Neural cell (in vitro differentiated cells): Measurements from ENCODE around the gene FAM193B.

Experiments used
- CTCF ChIP-seq: fragments of 450-650 bp; IDR thresholded peaks from 2 replicates; pipeline ENCODE4 v1.5.1; 2014; ENCODE audit warnings: antibody characterized with exemption, mild to moderate bottlenecking, moderate library complexity; ENCODE audit not compliant: poor library complexity, severe bottlenecking
- EP300 ChIP-seq: fragments of 450-650 bp; conservative IDR thresholded peaks from 2 replicates; pipeline ENCODE4 v1.6.1; 2014; ENCODE audit warnings: antibody characterized with exemption, mild to moderate bottlenecking, moderate library complexity; ENCODE audit not compliant: poor library complexity, severe bottlenecking
- EZH2 ChIP-seq: fragments of 200-600, 300-800 bp; shearing (Covaris generic), sonication (generic); IDR thresholded peaks from 2 replicates; pipeline ENCODE4 v1.6.1; 2014; ENCODE audit warnings: antibody characterized with exemption, low read length, borderline replicate concordance, mild to moderate bottlenecking; ENCODE audit not compliant: insufficient read depth, poor library complexity, severe bottlenecking
- MXI1 ChIP-seq: fragments of 450-650 bp; conservative IDR thresholded peaks from 2 replicates; pipeline ENCODE4 v1.6.1; 2014; ENCODE audit warnings: antibody characterized with exemption, mild to moderate bottlenecking; ENCODE audit not compliant: poor library complexity, severe bottlenecking
- RAD21 ChIP-seq: fragments of 450-650 bp; conservative IDR thresholded peaks from 2 replicates; pipeline ENCODE4 v1.6.1; 2014; ENCODE audit warnings: antibody characterized with exemption, mild to moderate bottlenecking, moderate library complexity
- REST ChIP-seq: IDR thresholded peaks from 2 replicates; pipeline ENCODE4 v1.6.1; 2012; ENCODE audit warnings: borderline replicate concordance
- TAF1 ChIP-seq: IDR thresholded peaks from 2 replicates; pipeline ENCODE4 v1.6.1; 2012; ENCODE audit warnings: low read depth

GRCh38 chr5:177529247-177530203 lies 24.8 kb downstream of the FAM193B start:
- TF ChIP-seq TAF1, result no peak
- TF ChIP-seq CTCF, result no peak
- TF ChIP-seq EP300, result no peak
- TF ChIP-seq MXI1, result no peak
- no peak for TF ChIP-seq RAD21
- no peak for TF ChIP-seq EZH2
- TF ChIP-seq REST, result no peak
